AG10803 (cell line): ENCODE results near the gene KCNJ13.
"Not testable (repeated sequence)": the region's sequence is repeated elsewhere in the genome, so short reads cannot be mapped to it uniquely, and the experiment has no call there.

ENCODE experiments used
- DNase-seq: peaks from one replicate; pipeline ENCODE4 v3.0.0; 2010; ENCODE audit warnings: low read depth
- H3K4me3 ChIP-seq: 2 replicates; pipeline ENCODE4 v1.5.1; 2011; ENCODE audit warnings: mild to moderate bottlenecking, low read length, control low read depth
- TF ChIP-seq, protein P1 (sequence below): conservative IDR thresholded peaks from 2 replicates; pipeline ENCODE4 v1.5.1; 2011; ENCODE audit warnings: mild to moderate bottlenecking, low read length, control low read depth, inconsistent platforms

Gene KCNJ13

DNA sequence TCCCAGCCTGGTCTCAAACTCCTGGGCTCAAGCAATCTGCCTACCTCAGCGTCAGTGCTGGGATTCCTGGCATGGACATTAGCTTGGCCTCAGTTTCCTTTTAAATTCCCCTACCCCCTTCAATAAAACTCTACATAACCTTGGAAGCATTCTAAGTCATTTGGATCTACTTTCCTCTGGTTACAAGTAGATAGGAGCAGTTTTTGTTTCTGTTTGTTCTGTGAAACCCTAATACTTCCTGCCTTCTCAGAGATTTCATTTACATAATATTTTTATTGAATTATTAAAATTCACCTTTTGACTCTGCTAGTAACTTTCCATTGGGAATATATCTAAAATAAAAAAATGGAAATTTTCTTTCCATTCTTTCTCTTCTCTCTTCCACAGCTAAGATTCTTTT lies 53.3 kb downstream of the KCNJ13 start:
- no peak overlapping the region for H3K4me3 ChIP-seq
- DNase-seq: no peak
- TF ChIP-seq, protein P1, sequence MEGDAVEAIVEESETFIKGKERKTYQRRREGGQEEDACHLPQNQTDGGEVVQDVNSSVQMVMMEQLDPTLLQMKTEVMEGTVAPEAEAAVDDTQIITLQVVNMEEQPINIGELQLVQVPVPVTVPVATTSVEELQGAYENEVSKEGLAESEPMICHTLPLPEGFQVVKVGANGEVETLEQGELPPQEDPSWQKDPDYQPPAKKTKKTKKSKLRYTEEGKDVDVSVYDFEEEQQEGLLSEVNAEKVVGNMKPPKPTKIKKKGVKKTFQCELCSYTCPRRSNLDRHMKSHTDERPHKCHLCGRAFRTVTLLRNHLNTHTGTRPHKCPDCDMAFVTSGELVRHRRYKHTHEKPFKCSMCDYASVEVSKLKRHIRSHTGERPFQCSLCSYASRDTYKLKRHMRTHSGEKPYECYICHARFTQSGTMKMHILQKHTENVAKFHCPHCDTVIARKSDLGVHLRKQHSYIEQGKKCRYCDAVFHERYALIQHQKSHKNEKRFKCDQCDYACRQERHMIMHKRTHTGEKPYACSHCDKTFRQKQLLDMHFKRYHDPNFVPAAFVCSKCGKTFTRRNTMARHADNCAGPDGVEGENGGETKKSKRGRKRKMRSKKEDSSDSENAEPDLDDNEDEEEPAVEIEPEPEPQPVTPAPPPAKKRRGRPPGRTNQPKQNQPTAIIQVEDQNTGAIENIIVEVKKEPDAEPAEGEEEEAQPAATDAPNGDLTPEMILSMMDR: no peak

DNA sequence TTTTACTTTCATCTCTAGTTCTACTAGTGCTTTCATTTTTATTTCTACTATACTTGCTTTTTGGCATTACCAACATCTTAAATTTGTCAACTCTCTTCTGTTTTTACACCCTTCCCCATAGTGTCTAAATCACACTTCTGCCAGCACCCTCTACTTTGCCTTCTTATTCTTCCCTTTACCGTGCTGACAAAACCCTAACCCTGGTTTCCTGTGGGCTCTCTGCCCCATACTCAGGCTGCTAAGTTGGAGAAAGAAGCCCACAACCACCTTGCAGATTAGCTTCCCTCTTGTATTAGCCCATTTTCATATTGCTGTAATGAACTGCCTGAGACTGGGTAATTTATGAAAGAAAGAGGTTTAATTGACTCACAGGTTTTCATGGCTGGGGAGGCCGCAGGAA lies 54.5 kb downstream of the KCNJ13 start:
- H3K4me3 ChIP-seq: no peak overlapping the region
- DNase-seq: no peak
- TF ChIP-seq, protein P1: no peak

DNA sequence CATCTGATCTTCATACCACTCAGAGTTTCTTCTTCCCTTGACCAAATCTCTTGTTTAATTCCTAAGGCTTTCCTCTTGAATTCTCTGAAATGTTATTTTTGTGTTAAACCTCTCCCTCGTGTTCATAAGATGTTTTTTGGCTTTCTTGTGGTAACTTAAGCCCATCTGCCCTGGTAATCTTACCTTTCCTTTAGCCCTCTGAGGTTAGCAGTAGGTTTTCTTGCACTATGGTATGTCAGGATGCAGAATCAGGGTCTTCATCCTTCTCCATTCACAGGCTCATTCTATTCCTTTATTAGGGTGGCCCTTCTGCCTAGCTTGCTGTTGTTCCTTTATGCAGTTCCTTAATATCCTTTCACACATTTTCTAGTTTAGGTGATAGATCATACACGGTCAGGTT lies 55.1 kb downstream of the KCNJ13 start:
- DNase-seq: no peak
- TF ChIP-seq, protein P1: no peak
- no peak overlapping the region for H3K4me3 ChIP-seq

DNA sequence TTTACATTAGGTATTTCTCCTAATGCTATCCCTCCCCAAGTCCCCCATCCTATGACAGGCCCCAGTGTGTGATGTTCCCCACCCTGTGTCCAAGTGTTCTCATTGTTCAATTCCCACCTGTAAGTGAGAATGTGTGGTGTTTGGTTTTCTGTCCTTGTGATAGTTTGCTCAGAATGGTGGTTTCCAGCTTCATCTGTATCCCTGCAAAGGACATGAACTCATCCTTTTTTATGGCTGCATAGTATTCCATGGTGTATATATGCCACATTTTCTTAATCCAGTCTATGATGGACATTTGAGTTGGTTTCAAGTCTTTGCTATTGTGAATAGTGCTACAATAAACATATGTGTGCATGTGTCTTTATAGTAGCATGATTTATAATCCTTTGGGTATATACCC lies 56.3 kb downstream of the KCNJ13 start:
- not testable (repeated sequence) for DNase-seq, H3K4me3 ChIP-seq
